HG03378 (cell line): ENCODE measurements around the gene TSPEAR.
"Not testable (repeated sequence)": the region's sequence is repeated elsewhere in the genome, so short reads cannot be mapped to it uniquely, and the experiment has no call there.

Experiments used
- ATAC-seq: cut with Tn5 transposase; IDR thresholded peaks from one replicate; pipeline ENCODE4 v1.9.1; 2021; ENCODE audit warnings: mild to moderate bottlenecking, moderate library complexity; ENCODE audit not compliant: unreplicated experiment

The TSPEAR gene

GRCh38 chr21:44555200-44555875 lies 156.0 kb downstream of the TSPEAR start:
- ATAC-seq: no peak

GRCh38 chr21:44552681-44553080 lies 158.7 kb downstream of the TSPEAR start:
- no peak for ATAC-seq

DNA sequence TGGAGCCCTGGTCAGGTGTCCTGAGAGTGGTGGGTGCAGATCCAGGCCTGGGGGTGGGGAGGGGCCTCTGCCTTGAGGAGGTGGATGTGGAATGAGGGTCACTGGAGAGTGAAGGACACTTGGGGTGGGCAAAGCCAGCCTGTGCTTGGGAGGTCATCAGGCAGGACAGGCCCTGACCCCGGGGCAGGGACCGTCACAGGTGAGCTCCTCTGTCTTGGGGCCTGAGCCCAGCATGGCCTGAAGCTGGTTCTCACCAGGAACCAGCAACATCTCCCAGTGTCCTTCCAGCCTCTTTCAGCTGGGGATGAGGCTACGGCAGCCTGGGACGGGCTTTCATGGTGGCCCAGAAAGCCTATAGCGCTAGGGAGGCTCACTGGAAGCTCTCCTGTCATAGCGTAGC lies 159.2 kb downstream of the TSPEAR start:
- no peak for ATAC-seq

- ATAC-seq: no peak
Measured at GRCh38 chr21:44551340-44551961, 159.9 kb downstream of the TSPEAR start, which contains the start of gene KRTAP10-2. Gene KRTAP10-2, minus strand, starts transcription at chr21:44551505. Its CDS starts 47 bp downstream, at chr21:44551458.

DNA sequence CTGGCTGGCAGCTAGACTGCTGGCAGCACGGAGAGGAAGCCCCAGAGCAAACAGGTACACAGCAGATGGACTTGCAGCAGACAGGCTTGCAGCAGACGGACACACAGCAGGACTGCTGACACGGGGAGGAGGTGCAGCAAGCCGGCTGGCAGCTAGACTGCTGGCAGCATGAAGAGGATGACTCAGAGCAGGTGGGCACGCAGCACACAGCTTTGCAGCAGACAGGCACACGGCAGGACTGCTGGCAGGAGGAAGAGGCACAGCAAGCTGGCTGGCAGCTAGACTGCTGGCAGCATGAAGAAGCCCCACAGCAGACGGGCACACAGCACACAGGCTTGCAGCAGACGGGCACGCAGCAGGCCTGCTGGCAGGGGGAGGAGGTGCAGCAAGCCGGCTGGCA lies 160.6 kb downstream of the TSPEAR start:
- ATAC-seq: no peak

GRCh38 chr21:44550285-44550684 lies 161.1 kb downstream of the TSPEAR start:
- ATAC-seq: not testable (repeated sequence)

- ATAC-seq: no peak
Measured at GRCh38 chr21:44549525-44550211, 161.7 kb downstream of the TSPEAR start.

DNA sequence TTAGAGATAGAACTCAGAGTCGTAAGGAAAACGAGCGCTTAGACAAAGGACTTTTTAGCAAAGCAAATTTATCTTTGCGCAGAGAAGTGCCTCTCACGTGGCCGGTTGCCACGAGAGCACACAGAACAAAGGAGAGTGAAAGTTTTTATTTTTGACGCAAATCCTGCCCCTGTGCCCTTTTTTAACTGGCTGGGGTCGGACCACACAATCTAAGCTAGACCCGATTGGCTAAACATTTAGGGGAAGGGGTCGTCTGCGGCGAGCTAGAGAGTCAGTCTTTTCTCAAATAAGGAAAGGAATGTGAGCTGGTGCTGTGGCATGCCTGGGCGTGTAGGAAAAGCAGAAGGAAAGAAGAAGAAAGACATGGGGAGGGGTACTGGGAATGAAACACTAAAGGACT lies 162.4 kb downstream of the TSPEAR start:
- no peak for ATAC-seq

GRCh38 chr21:44548381-44548780 lies 163.0 kb downstream of the TSPEAR start:
- ATAC-seq: no peak

DNA sequence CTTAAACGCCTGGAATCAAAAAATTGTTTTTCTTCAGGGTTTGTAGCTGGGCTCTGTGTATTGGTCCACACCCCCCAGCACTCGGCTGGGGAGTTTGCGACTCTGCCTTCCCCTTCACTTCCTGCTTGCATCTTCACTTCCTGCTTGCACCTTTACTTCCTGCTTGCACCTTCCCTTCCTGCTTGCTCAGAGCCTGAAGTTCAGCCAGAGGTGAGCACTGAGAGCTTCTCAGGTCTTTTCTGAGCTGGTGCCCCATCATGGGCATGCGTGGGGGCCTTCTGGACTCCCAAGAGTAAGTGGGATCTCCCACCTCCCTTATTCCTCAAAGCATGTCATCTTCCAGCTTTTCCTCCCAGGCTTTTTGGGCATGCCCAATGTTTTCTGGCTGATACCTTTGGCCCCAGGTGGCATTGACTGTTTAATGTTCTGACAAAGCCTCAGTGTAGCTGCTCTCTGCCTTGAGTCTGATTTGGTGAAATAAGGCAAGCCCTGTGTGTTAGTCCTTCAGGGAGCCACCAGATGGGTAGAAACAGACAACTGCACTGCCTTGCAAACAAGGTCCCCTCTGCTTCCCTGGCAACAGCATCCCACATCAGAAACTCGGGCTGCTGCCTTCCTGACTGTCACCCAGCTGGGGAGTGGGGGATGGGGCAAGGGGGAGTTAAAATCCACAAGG lies 163.6 kb downstream of the TSPEAR start:
- no peak for ATAC-seq

DNA sequence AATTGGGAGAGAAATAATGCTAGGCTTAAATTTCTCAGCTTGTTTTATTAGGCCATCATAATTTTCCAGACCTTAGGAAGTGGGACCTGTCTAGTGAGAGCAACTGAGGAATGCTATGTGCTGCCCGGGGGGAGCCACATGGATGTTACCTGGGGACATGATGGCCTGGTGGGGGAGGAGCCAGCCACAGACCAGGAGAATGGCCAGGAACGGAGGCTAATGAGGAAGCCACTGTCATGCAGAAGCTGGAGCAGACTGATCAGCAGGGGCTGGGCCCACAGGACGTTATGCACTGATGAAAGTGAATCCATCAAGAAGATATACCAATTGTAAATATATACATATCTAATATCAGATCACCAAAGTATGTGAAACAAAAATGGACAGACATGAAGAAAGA lies 166.8 kb downstream of the TSPEAR start:
- no peak for ATAC-seq

GRCh38 chr21:44542716-44543115 lies 168.7 kb downstream of the TSPEAR start:
- no peak for ATAC-seq

GRCh38 chr21:44540741-44541288 lies 170.6 kb downstream of the TSPEAR start:
- no peak for ATAC-seq

- ATAC-seq: no peak
Measured at GRCh38 chr21:44539991-44540666, 171.2 kb downstream of the TSPEAR start, which contains the start of gene KRTAP10-1. Gene KRTAP10-1, minus strand, starts transcription at chr21:44540195. Its CDS starts 45 bp downstream, at chr21:44540150.

GRCh38 chr21:44539046-44539445 lies 172.3 kb downstream of the TSPEAR start:
- ATAC-seq: no peak

GRCh38 chr21:44537930-44538911 lies 173.2 kb downstream of the TSPEAR start:
- ATAC-seq: no peak

- no peak for ATAC-seq
Measured at GRCh38 chr21:44535963-44536362, 175.4 kb downstream of the TSPEAR start.

DNA sequence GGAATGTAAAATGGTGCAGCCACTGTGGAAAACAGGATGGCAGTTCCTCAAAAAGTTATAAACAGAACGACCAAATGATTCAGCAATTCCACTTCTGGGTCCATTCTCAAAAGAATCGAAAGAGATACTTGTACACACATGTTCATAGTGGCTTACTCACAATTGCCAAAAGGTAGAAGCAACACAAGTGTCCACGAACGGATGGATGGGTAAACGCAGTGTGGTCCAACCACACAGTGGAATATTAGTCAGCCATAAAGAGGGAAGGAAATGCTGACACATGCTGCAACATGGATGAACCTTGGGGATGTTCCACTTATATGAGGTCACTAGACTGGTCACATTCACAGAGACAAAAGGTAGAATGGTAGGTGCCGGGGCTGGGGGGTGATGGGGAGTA lies 176.7 kb downstream of the TSPEAR start:
- ATAC-seq: no peak

DNA sequence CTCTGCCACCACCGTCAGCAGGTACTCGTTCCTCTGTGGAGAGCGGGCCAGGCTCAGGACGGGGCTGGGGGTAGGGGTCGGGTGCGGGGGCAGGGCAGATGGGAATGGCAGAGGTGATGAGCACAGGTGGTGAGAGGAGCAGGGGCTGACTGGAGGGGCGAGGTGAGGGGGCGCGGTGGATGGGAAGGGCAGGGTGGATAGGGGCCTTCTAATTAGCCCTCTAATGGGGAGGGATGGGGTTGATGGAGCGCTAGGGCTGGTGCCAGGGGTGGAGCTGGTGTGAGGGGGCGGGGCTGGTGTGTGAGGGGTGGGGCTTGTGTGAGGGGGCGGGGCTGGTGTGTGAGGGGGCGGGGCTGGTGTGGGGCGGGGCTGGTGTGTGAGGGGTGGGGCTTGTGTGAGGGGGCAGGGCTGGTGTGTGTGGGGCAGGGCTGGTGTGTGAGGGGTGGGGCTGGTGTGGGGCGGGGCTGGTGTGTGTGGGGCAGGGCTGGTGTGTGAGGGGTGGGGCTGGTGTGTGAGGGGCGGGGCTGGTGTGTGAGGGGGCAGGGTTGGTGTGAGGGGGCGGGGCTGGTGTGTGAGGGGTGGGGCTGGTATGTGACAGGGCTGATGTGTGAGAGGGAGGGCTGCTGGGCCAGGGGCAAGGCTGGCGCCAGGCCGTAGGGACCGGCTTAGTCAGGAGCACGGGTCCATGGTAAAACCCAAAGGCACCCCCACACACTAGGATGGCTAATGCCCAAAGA lies 177.3 kb downstream of the TSPEAR start:
- no peak for ATAC-seq
